Activated CD4-positive, alpha-beta T cell treated with anti-CD3 and anti-CD28 coated beads, Interleukin-2, amount 50 U/mL, for 48 hours (primary cell): ENCODE data around the gene CRACDL.

Source experiments
- DNase-seq, 2 experiments: peaks; one replicate each; pipeline ENCODE4 v3.0.0-alpha.2; 2020

CRACDL gene

DNA sequence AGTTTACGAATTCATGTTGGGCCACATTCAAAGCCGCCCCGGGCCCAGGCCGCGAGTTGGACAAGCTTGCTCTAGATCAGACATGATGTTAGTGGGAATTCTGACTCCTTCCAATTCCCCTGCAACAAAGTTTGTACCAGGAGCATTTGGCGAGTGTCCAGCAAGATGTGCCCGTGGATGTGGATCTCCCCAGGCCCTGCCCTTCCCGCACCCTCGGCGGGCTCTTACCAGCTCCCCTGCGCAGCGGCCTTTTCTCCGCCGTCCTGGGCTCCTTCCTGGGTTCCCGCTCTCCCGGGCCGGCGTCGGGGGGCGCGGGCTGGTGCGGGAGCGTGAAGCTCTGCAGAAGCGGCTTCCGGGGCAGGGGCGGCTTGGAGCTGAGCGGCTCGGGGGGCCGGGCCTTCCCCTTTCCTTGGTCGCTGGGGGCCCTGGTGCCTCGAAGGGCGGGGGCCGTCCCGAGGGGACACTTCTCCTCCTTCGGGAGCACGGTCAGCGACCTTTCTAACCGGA lies 114.3 kb downstream of the CRACDL start:
- no peak for DNase-seq

DNA sequence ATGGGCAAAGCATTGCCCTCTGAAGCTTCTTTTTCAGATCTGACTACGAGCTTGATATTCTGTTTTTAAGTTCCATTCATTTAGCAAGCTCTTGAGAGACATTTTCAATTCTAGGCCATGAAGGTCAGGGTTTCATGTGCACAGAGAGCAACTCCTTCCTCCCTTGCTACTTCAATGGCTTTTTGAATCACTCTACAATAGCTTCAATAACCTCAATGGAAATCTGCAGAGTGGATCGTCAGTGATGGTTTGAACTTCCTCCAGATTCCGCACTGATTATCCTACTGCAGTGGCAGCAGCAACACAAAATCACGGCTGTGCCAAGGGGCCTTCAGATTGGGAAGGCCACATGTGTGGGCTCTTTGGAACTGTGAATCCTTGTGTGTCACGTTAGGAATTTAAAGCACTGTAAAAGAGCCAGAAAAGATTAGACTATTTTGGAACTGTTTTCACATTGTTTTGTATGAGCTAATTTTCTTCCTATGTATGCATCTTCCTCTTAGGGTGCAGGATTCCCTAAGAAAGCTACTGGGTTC lies 116.7 kb downstream of the CRACDL start:
- DNase-seq = no peak

DNA sequence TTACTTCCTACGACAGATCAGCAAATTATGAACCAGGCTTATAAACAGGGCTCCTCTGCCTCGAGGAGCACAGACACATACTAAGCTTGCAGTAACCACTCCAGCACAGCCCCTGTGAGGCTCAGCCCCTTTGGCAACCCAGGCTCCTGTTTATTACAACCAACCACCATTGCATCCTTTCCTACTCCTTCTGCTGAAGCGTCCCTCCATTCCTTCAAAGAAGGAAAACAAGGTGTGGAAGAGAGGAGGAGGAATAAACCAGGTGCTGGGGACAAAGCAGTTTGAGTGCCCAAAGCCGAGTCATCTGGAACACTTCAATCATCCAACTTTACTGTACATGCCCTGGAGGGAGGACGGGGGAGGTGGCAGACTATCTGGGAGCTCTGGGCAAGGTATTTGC lies 117.9 kb downstream of the CRACDL start:
- DNase-seq = no peak

DNA sequence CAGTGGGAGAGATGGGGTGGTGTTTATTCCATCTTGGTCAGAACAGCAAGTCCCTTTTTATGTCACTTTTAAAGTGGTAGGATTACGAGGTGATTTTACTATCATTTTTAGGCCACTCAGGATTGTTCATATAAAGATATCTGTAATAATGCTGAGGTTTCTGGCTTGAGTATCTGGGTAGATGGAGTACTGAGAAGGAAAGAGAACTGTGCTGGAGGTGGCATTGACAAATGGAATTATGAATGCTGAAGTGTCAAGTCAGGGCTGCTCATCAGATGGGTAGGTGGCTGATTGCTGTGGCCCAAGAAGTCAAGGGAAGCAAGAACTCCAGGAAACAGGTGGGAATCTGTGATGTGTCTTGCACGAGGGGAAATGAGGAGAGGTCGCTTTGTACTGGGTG lies 119.7 kb downstream of the CRACDL start:
- no peak for DNase-seq

DNA sequence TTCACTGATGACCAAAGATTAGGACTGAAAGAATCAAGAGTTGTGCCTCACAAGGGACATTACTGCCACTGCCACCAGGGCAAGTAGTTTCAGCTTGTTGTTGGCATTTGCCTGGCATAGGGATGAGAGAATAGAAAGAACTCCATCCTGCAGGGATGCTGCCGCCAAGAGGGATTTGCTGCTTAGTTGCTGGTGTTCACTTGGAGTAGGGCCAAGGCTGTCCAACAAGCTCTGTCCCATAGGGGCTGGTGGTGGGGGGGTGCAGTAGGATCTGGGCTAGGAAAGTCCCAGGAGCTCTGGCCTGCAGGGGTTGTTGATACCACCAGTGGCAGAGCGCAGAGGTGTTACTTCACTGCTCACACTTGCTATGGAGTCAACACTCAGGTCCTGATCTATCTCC lies 120.2 kb downstream of the CRACDL start:
- DNase-seq = no peak

DNA sequence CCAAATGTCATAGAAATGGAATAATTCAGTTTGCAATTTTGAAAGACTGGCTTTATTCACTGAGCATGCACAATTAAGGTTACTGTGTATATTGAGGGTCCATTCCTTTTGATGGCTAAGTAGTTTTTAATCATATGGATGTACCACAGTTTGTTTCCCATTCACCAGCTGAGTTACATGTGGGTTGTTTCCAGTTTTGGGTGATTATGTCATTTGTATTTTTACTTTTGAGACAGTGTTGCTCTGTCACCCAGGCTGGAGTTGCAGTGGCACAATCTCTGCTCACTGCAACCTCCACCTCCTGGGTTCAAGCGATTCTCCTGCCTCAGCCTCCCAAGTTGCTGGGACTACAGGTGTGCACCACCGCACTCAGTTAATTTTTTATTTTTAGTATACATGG lies 124.3 kb downstream of the CRACDL start:
- no peak for DNase-seq

DNA sequence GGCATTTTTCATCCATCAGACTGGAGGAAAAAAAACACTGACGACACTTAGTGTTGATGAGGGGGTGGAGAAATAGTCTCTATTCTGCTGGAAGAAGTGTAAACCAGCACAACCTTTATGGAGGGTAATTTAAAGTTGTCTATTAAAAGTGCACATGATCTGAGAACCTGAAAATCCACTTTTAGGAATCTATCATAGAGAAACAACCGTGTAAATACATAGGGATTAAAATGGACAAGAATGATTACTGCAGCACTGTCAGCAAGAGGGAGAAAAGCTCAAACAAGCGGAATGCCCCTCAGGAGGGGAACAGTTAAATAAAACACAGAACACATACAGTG lies 125.5 kb downstream of the CRACDL start:
- DNase-seq = no peak

DNA sequence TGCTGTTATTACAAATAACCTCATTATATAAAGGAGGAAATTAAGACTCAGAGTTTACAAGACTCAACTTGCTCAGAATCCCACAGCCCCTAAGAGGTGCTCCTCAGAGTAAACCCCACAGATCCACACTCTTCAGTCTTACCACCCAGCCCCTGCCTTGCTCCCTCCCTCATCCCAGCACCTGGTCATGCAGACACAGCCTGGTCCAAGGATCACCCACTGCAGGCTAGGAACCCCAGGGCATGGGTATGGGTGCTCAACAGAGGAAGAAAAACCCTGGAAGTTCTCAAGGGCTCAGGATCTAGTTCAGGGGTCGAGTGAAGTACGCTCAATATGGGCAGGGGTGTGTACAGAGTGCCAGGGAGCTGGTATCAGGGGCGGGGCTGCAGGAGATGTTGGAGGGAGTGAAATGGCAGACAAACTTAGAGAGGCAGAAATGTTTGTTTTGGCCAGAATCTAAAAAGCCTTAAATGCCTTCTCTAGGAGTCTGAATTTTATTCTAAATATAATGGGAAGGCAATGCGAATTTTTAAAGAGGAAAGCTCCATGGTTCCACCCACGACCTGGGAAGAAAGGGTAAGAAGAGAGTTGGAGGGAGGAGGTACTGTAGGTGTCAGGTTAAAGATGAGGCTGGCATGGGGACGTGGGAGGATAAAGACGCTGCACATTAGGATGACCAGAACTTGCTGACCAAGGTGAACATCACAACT lies 126.0 kb downstream of the CRACDL start:
- no peak for DNase-seq

DNA sequence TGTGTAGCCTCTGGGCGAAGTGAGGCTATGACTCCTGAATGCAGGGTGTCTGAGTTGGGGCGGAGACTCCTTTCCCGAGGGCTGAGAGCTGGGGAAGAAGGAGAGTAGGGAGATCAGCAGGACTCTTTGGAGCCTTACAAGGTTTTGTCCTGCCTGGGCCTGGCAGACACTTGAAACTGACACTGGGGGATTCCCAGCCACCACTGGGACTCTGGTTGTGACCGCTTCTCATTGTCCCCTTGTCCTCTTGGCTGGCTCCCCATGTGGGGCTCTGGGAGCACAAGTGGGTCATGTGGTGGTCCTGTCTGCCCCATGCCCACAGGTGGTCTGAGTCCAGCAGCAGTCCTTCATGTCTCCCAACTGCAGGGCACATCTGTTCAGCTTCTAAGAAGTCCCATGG lies 126.9 kb downstream of the CRACDL start:
- DNase-seq = no peak

DNA sequence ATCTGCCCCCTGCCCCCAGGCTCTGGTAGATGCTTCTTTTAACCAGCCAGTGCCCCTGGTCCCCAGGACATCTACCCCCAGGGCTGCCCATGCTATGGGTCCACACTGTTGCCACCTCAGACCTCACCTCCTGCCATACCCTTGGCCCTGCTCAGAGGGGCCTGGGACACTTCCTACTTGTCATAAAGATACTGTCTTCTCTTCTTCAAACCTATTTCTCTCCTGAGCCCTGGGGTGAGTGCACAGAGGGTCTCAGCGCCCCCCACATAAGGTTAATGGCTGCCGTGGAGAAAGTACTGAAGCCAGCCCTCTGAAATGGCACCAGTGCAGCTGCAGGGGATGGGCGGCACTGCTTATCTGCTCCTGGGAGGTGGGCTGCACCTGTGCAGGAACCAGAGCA lies 127.5 kb downstream of the CRACDL start:
- no peak for DNase-seq

DNA sequence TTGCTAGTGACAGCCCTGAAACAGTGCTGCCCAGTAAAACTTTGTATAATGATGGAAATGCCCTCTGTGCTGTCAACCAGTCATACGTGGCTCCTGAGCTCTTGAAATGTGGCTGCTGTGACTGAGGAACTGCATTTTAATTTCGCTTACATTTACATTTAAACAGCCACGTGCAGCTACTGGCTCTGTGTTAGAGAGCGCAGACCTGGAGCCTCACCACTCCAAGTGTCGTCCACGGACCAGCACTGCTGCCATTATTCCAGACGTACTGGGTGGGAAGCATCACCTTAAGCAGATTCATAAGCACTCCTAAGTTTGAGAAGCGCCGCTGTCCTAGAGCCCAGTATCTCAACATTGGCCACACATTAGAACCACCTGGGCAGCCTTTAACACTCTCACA lies 128.1 kb downstream of the CRACDL start:
- no peak for DNase-seq

DNA sequence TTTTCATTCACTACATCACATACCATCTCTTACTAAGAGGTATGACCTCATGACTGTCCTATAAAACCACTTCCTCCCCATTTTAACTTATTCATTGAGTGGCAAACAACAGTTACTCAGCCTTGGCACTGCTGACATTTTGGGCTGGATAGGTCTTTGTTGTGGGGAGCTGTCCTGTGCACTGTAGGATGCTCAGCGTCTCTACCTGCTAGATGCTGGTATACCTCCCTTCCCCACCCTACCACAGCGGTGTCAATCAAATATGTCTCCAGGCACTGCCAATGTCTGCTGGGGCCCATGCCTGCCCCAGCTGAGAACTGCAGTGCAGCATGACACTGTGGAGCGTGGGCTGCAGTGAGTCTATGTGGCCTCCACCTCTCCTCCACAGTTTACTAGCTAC lies 128.8 kb downstream of the CRACDL start:
- DNase-seq = no peak

DNA sequence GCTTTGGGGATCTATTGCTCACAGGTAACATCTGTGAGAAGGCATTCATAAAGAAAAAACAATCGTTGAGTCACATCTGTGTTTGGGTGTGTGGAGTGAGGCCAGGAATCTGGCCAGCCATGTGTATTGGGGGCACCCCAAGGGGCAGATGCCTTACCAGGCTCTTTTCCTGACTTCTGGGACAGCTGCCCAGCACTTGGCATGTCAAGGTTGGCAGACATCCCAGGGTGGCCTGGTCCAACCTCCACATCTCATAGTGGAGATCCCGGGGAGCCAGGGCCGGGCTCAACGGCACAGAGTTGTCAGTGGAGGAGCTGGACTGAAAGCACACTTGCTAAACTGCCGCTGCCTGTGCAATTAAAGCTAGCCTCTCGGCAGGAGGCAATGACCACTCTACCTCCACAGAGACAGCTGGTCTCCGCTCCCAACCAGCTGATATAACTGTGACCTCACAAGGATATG lies 129.8 kb downstream of the CRACDL start:
- no peak for DNase-seq

DNA sequence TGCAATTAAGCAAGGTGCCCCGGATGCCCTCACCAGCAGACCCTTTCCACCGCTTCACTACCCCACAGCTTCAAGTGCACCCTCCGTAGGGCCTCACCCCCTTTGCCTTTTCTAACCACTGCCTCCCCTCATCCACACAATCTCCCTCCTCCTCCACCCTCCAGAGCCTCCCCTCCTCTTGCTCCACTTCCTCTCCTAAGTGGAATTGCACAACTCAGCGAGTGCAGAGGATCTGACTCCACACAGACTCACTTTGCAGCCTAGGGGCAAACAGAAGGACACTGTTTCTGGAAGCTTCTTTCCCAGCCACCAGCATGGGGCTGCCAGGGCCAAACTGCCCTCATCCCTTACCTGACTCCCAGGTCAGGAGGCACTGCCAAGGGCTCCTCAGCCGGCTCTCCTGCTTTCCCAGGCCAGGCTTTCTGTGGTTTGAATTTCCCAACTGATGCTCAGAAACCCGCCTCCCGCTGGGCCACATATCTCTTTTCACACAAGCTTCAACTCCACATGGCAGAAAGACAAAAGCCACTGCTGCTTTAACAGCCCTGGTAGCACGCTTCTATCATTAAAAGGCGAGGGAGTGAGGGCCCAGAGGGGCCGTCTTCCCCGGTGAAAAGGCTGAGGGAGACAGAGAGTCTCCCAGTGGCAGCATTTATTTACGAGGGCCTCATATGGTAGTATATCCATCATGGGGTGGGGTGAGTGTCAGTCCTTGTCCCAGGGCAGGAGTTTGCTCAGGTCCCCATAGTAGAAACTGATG lies 130.4 kb downstream of the CRACDL start:
- no peak for DNase-seq

DNA sequence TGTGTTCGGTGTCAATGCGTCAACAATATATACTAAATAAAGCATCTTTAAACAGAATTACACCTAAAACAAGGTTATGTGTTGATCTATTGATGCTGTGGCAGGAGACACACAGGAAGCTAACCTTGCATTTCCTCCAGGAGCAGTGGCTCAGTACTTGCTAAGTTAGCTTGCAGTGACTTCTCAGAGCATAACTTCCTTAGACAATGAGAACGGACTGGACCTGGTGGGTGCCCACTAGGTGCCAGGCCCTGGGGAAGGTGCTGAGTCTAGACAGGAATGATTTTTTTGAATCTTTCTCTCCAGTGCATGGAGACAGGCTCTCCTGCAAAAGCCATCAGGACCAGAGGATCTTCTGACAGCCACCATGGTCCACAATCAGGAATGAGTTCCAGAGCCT lies 131.3 kb downstream of the CRACDL start:
- no peak for DNase-seq

DNA sequence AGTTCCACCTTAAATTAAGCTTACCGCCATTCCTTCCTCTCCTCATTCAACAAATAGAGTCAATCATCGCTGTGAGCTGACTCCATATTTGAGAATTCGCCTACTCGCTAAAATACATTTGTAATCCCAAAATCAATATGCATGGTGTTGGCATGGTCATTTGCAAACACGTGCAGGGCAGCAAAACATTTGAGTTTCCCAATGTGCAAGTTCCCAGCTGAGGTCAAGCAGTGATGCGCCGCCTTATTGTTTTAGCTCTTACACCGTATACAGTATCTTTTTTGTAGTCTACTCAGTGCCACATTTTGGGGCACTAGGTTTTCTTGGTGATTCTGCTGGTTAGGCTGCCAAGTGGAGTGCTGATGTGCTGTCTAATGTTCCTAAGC lies 131.8 kb downstream of the CRACDL start:
- DNase-seq = no peak

DNA sequence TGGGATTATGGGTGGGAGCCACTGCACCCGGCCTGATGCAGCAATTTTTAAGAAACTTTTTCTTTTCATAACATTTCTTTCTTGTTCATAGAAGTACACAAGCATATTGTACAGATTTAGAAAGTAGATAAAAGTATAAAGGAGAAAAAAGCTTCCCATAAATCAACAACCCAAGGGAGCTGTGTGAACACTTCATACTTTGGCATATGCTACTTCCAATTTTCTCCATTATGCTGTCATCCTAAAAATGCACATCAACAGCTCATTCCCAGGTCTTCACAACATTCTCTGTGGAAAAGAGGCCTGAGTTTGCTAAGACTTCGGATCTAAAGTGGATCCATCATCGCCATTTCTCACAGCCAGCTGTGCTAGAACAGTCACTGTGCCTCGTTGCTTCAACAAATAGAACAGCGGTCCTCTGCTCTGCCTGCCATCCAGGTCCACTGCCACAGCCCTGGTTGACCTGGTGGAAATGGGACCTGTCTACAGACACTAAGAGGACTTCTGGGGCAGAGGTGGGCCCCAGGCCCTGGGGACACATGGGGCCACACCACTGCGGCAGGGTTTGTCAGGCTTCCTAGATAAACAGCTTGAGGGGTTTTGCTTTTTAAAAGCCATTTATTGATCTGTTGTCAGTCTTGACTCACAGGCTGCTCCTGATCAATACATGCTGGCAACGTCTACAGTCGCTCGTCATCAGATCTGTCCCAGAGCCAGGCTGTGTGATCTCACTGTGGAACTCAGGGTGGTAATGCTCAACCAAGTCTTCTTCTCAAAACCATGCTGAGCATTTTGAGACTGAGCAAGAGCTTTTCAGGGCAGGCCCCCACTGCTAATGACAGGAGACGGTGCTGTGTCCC lies 132.4 kb downstream of the CRACDL start:
- DNase-seq = no peak

DNA sequence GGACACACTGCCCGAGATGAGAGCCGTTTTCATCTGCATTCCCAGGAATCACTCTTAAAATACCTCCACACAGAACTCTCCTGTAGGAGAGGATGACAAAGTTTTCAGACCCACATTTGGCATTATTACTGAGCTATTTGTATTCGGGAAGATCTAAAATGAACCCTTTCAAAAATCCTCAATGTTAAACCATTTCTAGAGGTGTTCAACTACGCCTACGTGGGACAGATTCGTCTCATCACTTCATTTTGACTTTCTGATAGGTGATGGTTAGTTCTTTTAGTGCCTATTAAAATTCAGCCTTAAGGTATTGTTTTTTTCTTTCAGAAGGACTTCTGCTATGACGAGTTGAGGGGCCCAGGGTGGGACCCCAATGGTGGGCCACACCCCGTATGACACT lies 133.7 kb downstream of the CRACDL start:
- DNase-seq = no peak

DNA sequence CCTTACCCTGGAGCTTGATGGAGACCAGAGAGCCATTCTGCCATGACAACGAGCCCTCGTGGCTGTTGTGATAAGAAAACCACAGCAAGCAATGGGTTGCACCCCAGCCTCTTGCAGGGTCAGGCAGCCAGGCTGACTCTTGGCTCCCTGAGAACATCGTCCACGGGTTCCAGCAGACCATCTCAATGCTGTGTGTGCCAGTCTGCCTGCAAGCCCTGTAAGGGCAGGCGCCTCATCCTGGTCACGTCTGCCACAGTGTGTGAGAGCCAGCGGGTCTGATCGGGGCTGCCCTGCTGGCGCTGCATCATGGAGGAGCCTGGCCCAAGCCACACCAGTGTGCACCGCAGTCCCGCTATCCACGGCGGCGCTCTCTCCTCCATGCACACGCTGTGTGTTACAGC lies 134.1 kb downstream of the CRACDL start:
- no peak for DNase-seq

DNA sequence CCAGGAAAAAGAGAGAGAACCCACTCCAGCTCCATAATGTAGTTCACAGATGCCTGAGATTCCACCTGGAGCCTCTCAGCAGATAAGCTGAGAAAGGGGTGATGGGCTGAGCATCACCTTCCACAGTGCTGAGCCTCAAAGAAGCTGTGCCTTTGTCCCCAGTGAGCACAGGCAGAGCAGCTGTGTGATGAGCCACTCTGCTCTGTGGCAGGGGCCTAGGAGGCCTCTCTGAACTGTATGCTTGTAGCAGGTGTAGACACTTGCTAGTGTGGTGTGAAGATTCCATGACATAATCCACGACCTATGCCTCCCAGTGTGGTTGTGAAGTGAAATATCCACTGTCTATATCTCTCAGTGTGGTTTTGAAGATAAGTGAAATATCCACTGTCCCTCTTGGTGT lies 134.7 kb downstream of the CRACDL start:
- no peak for DNase-seq

DNA sequence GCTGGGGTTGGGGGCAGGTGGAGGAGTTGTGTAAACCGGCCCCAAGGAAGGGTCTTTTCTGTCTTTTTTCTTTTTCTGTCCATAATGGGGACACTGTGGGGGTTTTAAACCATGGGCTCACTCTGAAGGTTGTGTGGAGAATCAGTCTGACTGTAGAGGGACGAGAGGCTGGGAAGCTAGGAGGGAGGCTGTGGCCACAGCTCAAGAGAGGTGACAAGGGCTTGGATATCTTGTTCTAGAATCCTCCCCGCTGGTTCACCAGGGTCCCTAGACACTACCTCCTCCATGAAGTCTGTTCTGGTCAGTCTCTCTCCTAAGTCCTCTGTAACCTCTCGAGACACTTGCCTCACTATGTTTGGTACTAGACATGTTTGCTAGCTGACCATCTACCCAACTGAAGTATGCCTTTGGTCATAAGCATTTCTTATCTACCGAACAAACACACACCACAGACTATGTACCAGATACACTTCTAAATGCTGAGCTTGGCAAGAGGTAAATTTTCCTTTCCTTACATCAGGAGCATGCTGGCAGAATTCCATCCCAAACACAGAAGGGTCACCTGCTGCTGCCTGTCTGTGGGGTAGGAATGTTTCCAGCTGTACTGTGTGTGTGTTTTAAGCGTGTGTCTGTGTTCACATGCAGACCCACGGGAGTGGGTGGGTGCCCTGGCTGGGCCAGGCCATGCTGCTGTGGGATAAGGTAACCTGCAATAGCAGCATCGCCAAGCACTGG lies 135.5 kb downstream of the CRACDL start:
- no peak for DNase-seq
